SK-N-SH (cell line): ENCODE results near the gene SLC26A8.

Experiments
- CTCF ChIP-seq: fragments of 200-600 bp; sonication (generic); IDR thresholded peaks from 2 replicates; pipeline ENCODE4 v1.6.1; 2017; ENCODE audit warnings: antibody characterized with exemption, mild to moderate bottlenecking, moderate library complexity
- GATA2 ChIP-seq: sonication (generic); formaldehyde crosslinking; IDR thresholded peaks from 2 replicates; pipeline ENCODE4 v1.5.0; 2020; ENCODE audit warnings: mild to moderate bottlenecking, missing genetic modification reagents
- NRF1 ChIP-seq: IDR thresholded peaks from 2 replicates; pipeline ENCODE4 v1.6.1; 2012; ENCODE audit warnings: low read depth, mild to moderate bottlenecking, low read length
- YY1 ChIP-seq: IDR thresholded peaks from 2 replicates; pipeline ENCODE4 v1.4.0; 2012; ENCODE audit warnings: low read depth, mild to moderate bottlenecking

- TF ChIP-seq NRF1 (no peak), GATA2 (CRISPR knock-in tag) (no peak), CTCF (no peak), YY1 (no peak)
Observed at GRCh38 chr6:35993150-35993549, 31.3 kb downstream of the SLC26A8 start.
